ENCODE data around the gene INPP4A. TPM values are rescaled to one million over a fixed set of nuclear protein-coding genes. Genes with fewer than 3 reads are reported as not detected.
A peak's percentile ranks its signal among the peaks of the same experiment; 100 is the strongest.

Gene INPP4A
- total RNA-seq, 2 experiments from 2014 or later: 147 to 159 TPM

DNA sequence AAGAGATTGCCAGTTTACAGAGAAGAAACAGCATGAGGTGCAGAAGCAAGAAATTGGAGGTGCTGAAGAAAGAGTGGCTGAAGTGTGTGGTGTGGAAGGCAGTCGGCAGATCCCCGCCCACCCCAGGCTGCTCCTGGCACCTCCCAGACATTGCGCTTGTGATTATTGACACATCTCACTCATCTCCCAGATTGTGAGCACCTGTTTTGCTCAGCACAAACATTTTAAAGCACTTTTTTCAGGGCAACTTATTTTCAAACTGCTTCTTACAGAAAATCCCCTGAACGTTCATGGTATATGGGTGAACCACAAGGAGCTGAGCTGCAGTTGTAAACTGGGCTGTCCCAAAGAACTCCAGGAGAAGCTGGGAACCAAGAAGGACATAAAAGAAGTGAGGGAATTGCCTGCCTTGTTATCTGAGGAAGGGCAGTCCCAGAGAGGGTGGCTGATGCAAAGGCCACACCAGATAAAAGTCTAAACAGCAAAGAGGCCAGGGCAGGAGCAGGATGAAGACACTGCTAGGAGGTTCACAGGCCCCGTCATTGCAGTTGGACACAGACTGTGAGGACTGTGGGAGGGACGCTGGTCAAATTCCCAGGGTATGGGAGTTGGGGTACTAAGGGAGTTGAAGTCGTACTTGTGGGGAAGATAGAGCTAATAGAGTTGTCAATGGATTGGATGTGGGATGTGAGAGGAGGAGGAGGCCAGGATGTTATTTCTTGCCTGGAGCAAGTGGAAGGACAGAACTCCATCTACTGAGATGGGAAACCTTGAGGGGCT is 65.1 kb downstream of the INPP4A start:
- no peak for DNase-seq
- H3K36me3 Mint-ChIP-seq: peaks cover 32% of the 10 kb centered on the region
- POLR2A ChIA-PET: interaction anchor here (1.2 to 2.0 kb wide), 2 partner anchors 44 to 55 kb away, joined by 4 to 8 read pairs; no protein-coding TSS in a partner anchor
- no peak for ATAC-seq (ENCODE audit: low read depth)
- H3K9me3 Mint-ChIP-seq: no peaks in the 10 kb centered on the region
- H3K27ac Mint-ChIP-seq: peak overlapping the region; percentile 82
- H3K4me3 Mint-ChIP-seq: no peak overlapping the region
- H3K27me3 Mint-ChIP-seq: no peaks in the 10 kb centered on the region
- H3K4me1 Mint-ChIP-seq: peaks cover 72% of the 10 kb centered on the region

DNA sequence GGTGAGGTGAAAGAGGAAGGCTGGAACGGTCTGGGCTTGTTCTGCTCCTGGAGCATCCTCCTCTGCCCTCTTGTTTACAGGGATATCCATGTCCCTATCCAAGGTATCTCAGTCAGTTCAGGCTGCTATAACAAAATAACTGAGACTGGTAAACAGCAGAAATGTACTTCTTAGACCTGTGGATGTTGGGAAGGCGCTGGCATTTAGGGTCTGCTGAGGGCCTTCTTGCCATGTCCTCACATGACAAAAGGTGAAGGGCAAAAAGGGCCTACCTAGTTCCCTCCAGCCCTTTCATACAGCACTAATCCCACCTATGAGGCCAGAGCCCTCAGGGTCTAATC is 65.6 kb downstream of the INPP4A start:
- DNase-seq (no peak), ATAC-seq (ENCODE audit: low read depth) (no peak)
- H3K27ac Mint-ChIP-seq: peak overlapping the region; percentile 59
- no peak overlapping the region for H3K4me3 Mint-ChIP-seq
- H3K36me3 Mint-ChIP-seq: peaks cover 32% of the 10 kb centered on the region
- POLR2A ChIA-PET: no interaction called here
- H3K4me1 Mint-ChIP-seq: peaks cover 72% of the 10 kb centered on the region
- no peaks in the 10 kb centered on the region for H3K9me3 Mint-ChIP-seq
- no peaks in the 10 kb centered on the region for H3K27me3 Mint-ChIP-seq

DNA sequence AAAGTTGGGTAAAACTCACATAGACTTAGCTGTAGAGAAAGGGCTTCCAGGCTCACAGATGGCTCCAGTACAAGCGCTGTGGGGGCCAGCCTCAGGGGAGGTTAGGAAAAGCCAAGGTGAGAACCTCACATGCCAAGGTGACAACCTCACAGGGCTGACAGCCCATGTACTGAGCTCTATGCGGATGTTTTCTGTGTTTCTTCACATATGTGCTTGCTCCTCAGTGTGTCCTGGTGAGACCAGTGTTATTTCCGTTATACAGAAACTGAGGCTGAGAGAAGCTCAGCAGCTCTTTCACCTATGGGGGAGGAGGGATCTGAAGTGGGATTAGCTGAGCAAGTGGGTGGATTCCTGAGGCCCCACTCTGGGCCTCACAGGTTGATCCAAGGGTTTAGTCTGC is 67.3 kb downstream of the INPP4A start:
- ATAC-seq (ENCODE audit: low read depth): no peak
- H3K36me3 Mint-ChIP-seq: peaks cover 31% of the 10 kb centered on the region

GRCh38 chr2:98512699-98513098 is 68.0 kb downstream of the INPP4A start:
- POLR2A ChIA-PET: no interaction called here
- Mint-ChIP-seq H3K27ac (no peak overlapping the region), H3K36me3 (peaks cover 31% of the 10 kb centered on the region)

More for the DNA sequence above, 67.3 kb downstream of the INPP4A start:
- no peaks in the 10 kb centered on the region for H3K9me3 Mint-ChIP-seq
- H3K4me1 Mint-ChIP-seq: peaks cover 71% of the 10 kb centered on the region
- H3K27me3 Mint-ChIP-seq: no peaks in the 10 kb centered on the region
- H3K4me3 Mint-ChIP-seq: no peak overlapping the region
- H3K27ac Mint-ChIP-seq: no peak overlapping the region
- POLR2A ChIA-PET: no interaction called here
- no peak for DNase-seq

DNA sequence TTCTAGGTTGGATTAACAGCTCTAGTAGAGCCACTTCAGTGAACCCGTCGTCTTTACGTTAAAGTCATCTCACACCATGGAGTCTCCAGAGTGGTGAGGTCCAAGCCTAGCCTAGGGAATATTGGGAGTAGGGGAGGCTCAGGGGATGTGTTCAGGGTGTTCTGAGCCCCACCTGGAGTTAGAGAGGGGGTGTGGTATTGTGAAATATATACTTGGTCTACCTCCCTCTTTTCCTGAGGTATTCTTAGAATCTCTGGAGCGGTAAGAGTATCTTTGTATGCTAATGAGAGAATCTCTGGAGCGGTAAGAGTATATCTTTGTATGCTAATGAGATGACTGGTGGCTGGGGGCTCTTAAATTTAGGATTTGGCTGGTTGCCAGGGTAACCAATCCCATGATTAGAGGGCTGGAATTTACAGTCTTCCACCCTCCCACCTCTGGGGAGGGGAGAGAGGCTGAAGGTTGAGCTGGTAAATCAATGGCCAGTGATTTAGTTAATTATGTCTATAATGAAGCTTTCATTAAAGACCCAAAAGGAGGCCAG is 69.5 kb downstream of the INPP4A start:
- POLR2A ChIA-PET: interaction anchor here (2.5 kb wide), 1 partner anchor 67 kb away, joined by 7 read pairs; no protein-coding TSS in a partner anchor
- Mint-ChIP-seq H3K4me3 (peak overlapping the region; percentile 25), H3K27me3 (no peaks in the 10 kb centered on the region), H3K27ac (peak overlapping the region; percentile 56), H3K36me3 (peaks cover 26% of the 10 kb centered on the region), H3K4me1 (peaks cover 67% of the 10 kb centered on the region), H3K9me3 (no peaks in the 10 kb centered on the region)
- DNase-seq (no peak), ATAC-seq (ENCODE audit: low read depth) (no peak)

More at GRCh38 chr2:98512699-98513098, 68.0 kb downstream of the INPP4A start:
- H3K9me3 Mint-ChIP-seq: no peaks in the 10 kb centered on the region
- H3K27me3 Mint-ChIP-seq: no peaks in the 10 kb centered on the region
- ATAC-seq (ENCODE audit: low read depth) (no peak), DNase-seq (no peak)
- peaks cover 73% of the 10 kb centered on the region for H3K4me1 Mint-ChIP-seq
- H3K4me3 Mint-ChIP-seq: no peak overlapping the region

DNA sequence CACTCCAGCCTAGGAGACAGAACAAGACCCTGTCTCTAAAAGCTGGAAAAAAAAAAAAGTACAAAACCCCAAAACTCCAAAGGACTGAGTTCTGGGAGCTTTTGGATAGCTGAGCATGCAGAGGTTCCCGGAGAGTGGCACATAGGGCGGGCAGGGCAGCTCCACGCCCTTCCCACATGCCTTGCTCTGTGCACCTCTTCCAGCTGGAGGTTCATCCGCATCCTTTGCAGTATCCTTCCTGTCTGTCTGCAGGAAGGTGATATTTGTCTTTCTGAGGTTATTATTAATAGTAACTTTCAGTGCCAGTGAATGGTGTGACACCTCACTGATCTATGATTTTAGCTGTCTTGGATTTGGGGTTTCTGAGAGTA is 70.2 kb downstream of the INPP4A start:
- ATAC-seq (ENCODE audit: low read depth): no peak
- H3K9me3 Mint-ChIP-seq: no peaks in the 10 kb centered on the region
- DNase-seq: no peak
- peaks cover 23% of the 10 kb centered on the region for H3K36me3 Mint-ChIP-seq
- peak overlapping the region; percentile 65 for H3K27ac Mint-ChIP-seq
- POLR2A ChIA-PET: interaction anchor here (0.6 to 2.5 kb wide), 5 partner anchors 43 to 778 kb away, joined by 3 to 7 read pairs (median 4); no protein-coding TSS in a partner anchor
- H3K4me3 Mint-ChIP-seq: peak overlapping the region; percentile 24
- no peaks in the 10 kb centered on the region for H3K27me3 Mint-ChIP-seq
- peaks cover 63% of the 10 kb centered on the region for H3K4me1 Mint-ChIP-seq

GRCh38 chr2:98515250-98515991 is 70.8 kb downstream of the INPP4A start:
- peak; percentile 75 for ATAC-seq (ENCODE audit: low read depth)
- H3K4me1 Mint-ChIP-seq: peaks cover 59% of the 10 kb centered on the region

DNA sequence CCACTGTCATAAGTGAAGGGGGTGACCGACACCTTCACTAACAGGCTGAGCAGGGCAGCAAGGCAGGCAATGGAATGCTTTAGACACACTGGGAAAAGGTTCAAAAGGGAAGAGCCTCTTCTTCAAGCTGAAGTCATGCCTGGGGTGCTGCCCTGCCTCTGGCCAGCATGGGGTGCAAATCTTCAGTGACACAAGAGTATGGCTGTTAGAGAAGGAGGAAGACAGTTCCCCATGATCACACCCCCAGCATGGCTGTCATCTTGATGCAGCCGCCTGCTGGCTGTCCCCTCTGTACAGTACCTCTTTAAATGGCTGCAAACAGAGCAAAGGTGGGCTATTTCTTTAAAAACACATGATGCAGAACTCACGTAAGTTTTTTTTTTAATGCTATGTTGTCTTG is 71.9 kb downstream of the INPP4A start:
- no peak for ATAC-seq (ENCODE audit: low read depth)
- no peak for DNase-seq
- Mint-ChIP-seq H3K27ac (peak overlapping the region; percentile 51), H3K36me3 (peaks cover 22% of the 10 kb centered on the region), H3K27me3 (no peaks in the 10 kb centered on the region), H3K4me3 (no peak overlapping the region), H3K4me1 (peaks cover 50% of the 10 kb centered on the region), H3K9me3 (no peaks in the 10 kb centered on the region)
- POLR2A ChIA-PET: interaction anchor here (1.0 to 2.5 kb wide), 4 partner anchors 29 to 101 kb away, joined by 3 to 7 read pairs (median 4); no protein-coding TSS in a partner anchor

More at GRCh38 chr2:98515250-98515991, 70.8 kb downstream of the INPP4A start:
- DNase-seq: no peak
- no peaks in the 10 kb centered on the region for H3K9me3 Mint-ChIP-seq
- no peaks in the 10 kb centered on the region for H3K27me3 Mint-ChIP-seq
- peaks cover 20% of the 10 kb centered on the region for H3K36me3 Mint-ChIP-seq
- POLR2A ChIA-PET: interaction anchor here (0.6 to 2.5 kb wide), 7 partner anchors 28 to 778 kb away, joined by 3 to 7 read pairs (median 3); no protein-coding TSS in a partner anchor
- H3K4me3 Mint-ChIP-seq: peak overlapping the region; percentile 24
- peak overlapping the region; percentile 65 for H3K27ac Mint-ChIP-seq

- Mint-ChIP-seq H3K9me3 (no peaks in the 10 kb centered on the region), H3K27me3 (no peaks in the 10 kb centered on the region), H3K36me3 (peaks cover 20% of the 10 kb centered on the region), H3K27ac (peak overlapping the region; percentile 7), H3K4me3 (no peak overlapping the region), H3K4me1 (peaks cover 50% of the 10 kb centered on the region)
- no peak for ATAC-seq (ENCODE audit: low read depth)
- POLR2A ChIA-PET: no interaction called here
- DNase-seq: no peak
Measured at GRCh38 chr2:98517636-98518035, 73.0 kb downstream of the INPP4A start.

DNA sequence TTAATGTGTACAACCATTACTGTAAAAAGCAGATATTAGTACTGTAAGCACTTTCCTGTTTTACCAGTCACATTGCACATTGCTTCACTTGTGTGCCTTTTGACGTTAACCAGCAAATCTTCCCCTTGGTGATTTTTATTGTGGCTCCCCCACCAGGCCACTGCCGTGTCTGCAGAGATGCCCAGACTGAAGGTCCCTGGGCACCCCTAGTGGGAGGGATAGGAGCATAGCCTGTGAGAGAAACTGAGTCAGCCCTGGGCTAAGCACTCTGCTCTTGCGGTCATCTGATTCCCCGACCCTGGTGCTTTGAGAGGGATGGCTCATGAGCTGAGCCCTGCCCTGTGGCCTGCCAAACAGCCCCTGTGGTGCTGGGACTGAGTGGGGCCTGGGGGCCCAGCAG is 73.4 kb downstream of the INPP4A start:
- Mint-ChIP-seq H3K27ac (peak overlapping the region; percentile 68), H3K4me1 (peaks cover 47% of the 10 kb centered on the region), H3K9me3 (no peaks in the 10 kb centered on the region), H3K4me3 (no peak overlapping the region), H3K36me3 (peaks cover 21% of the 10 kb centered on the region), H3K27me3 (no peaks in the 10 kb centered on the region)
- POLR2A ChIA-PET: no interaction called here
- peak; percentile 68 for ATAC-seq (ENCODE audit: low read depth)
- peak; percentile 53 for DNase-seq

DNA sequence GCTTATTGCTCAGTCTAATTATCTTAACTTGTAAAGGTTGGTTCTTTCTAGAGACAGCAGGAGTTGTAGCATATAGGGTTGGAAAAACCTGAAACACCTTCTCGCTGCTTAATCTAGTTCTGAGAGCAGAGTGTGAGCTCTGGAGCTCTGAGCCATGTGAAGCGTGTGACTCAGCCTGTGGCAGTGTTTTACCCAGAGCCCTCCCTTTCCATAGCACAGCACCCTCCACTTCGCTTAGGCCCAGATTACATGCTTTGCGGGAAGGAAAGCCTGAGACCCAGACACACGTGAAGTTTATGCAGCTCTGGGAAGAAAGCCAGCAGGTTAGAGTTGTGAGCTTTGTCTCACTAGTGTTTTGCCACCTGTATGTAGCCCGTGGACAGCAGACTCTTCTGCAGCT is 74.5 kb downstream of the INPP4A start:
- DNase-seq (no peak), ATAC-seq (ENCODE audit: low read depth) (no peak)
- Mint-ChIP-seq H3K4me1 (peaks cover 37% of the 10 kb centered on the region), H3K9me3 (no peaks in the 10 kb centered on the region), H3K27ac (peak overlapping the region; percentile 42), H3K4me3 (no peak overlapping the region), H3K36me3 (peaks cover 22% of the 10 kb centered on the region), H3K27me3 (no peaks in the 10 kb centered on the region)
- POLR2A ChIA-PET: interaction anchor here (1.2 kb wide), 1 partner anchor 73 kb away, joined by 4 read pairs; no protein-coding TSS in a partner anchor

GRCh38 chr2:98519851-98520250 is 75.2 kb downstream of the INPP4A start:
- H3K4me1 Mint-ChIP-seq: peaks cover 32% of the 10 kb centered on the region
- DNase-seq: no peak
- no peaks in the 10 kb centered on the region for H3K27me3 Mint-ChIP-seq
- POLR2A ChIA-PET: interaction anchor here (1.2 kb wide), 1 partner anchor 73 kb away, joined by 4 read pairs; no protein-coding TSS in a partner anchor
- H3K27ac Mint-ChIP-seq: no peak overlapping the region
- peaks cover 27% of the 10 kb centered on the region for H3K36me3 Mint-ChIP-seq
- H3K9me3 Mint-ChIP-seq: no peaks in the 10 kb centered on the region
- no peak overlapping the region for H3K4me3 Mint-ChIP-seq
- no peak for ATAC-seq (ENCODE audit: low read depth)

GRCh38 chr2:98520806-98521205 is 76.1 kb downstream of the INPP4A start:
- DNase-seq (no peak), ATAC-seq (ENCODE audit: low read depth) (no peak)
- H3K9me3 Mint-ChIP-seq: no peaks in the 10 kb centered on the region
- H3K27ac Mint-ChIP-seq: no peak overlapping the region
- no peaks in the 10 kb centered on the region for H3K27me3 Mint-ChIP-seq
- peaks cover 25% of the 10 kb centered on the region for H3K4me1 Mint-ChIP-seq
- H3K36me3 Mint-ChIP-seq: peaks cover 34% of the 10 kb centered on the region
- POLR2A ChIA-PET: no interaction called here
- no peak overlapping the region for H3K4me3 Mint-ChIP-seq
